GM12864 (cell line): ENCODE data around the gene SMYD5.
"Not testable (repeated sequence)": the region's sequence is repeated elsewhere in the genome, so short reads cannot be mapped to it uniquely, and the experiment has no call there.

Experiments used
- DNase-seq: peaks from one replicate; pipeline ENCODE4 v3.0.0-alpha.2; 2011; ENCODE audit warnings: low read depth
- H3K4me3 ChIP-seq: 2 replicates; pipeline ENCODE4 v1.5.1; 2011; ENCODE audit warnings: mild to moderate bottlenecking, low read depth, low read length, control low read depth
- TF ChIP-seq, protein P1 (sequence below): IDR thresholded peaks from 2 replicates; pipeline ENCODE4 v1.5.1; 2011; ENCODE audit warnings: low read depth, mild to moderate bottlenecking, moderate library complexity, low read length, control low read depth, inconsistent platforms; ENCODE audit errors: missing control alignments

The SMYD5 gene

DNA sequence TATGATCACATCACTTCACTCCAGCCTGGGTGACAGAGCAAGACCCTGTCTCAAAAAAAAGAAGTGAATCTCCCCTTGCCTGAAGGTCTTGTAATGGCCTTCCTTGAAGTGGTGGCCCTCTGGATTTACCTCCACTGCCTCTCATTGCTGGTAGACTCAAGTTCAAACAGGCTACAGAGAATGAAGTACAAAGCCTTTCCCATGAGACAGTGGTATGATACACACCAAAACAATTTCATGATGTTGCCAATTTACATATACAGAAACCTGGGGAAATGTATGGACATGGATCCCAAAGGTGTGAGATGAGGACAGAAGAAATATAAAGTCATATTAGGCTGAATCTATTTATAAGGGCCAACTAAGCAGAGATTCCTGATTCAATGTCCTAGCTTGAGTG lies 16.5 kb upstream of the SMYD5 start:
- DNase-seq: no peak
- TF ChIP-seq, protein P1, sequence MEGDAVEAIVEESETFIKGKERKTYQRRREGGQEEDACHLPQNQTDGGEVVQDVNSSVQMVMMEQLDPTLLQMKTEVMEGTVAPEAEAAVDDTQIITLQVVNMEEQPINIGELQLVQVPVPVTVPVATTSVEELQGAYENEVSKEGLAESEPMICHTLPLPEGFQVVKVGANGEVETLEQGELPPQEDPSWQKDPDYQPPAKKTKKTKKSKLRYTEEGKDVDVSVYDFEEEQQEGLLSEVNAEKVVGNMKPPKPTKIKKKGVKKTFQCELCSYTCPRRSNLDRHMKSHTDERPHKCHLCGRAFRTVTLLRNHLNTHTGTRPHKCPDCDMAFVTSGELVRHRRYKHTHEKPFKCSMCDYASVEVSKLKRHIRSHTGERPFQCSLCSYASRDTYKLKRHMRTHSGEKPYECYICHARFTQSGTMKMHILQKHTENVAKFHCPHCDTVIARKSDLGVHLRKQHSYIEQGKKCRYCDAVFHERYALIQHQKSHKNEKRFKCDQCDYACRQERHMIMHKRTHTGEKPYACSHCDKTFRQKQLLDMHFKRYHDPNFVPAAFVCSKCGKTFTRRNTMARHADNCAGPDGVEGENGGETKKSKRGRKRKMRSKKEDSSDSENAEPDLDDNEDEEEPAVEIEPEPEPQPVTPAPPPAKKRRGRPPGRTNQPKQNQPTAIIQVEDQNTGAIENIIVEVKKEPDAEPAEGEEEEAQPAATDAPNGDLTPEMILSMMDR: no peak
- H3K4me3 ChIP-seq: no peak overlapping the region

DNA sequence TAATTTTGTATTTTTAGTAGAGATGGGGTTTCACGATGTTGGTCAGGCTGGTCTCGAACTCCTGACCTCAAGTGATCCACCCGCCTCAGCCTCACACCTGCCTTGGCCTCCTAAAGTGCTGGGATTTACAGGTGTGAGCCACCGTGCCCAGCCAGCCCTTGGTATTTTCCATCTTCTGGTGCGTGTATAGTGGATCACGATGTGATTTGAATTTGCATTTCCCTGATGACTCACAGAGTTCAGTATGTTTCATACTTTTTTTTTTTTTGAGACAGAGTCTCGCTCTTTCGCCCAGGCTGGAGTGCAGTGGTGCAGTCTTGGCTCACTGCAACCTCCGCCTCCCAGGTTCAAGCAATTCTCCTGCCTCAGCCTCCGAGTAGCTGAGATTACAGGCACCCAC lies 13.8 kb upstream of the SMYD5 start:
- not testable (repeated sequence) for H3K4me3 ChIP-seq, DNase-seq

DNA sequence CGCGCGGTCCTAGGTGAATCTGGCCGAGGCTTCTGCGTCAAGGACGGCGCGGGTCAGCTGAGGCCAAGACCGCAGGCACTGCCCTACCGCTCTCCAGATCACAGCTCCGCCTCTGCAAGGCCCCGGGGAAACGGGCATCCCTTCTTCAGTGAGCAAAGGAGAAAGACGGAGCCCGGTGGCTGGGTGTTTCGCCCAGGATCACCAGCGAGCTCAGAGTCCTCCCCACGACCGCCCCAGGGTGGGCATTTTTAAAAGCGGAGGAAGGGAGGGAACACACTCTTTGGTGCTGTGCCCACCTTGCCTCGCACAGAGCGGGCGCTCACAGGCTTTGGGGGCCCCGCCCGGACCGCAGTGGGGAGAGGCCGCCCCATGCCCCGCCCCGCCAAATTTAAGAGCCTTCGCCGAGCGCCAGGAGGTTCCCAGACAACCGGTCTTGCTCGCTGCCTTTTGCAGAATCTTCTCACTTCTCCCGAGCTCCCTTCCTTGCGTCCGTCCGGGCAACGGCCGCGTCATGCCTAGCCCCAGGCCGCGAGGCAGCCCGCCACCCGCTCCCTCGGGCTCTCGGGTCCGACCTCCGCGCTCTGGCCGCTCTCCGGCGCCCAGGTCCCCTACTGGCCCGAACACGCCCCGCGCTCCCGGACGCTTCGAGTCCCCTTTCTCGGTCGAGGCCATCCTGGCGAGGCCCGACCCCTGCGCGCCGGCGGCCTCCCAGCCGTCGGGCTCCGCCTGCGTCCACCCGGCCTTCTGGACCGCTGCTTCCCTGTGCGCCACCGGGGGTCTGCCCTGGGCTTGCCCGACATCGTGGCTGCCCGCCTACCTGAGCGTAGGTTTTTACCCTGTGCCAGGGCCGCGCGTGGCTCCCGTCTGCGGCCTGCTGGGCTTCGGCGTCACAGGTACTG lies 11.6 kb upstream of the SMYD5 start, which contains the start of gene NOTO:
NOTO (plus strand) TSS at position 419 of the 899 bp plus-strand sequence; CDS start at position 512, 93 bp downstream.
- TF ChIP-seq, protein P1: no peak
- no peak within 1 kb of the TSS for H3K4me3 ChIP-seq
- DNase-seq: no peak

DNA sequence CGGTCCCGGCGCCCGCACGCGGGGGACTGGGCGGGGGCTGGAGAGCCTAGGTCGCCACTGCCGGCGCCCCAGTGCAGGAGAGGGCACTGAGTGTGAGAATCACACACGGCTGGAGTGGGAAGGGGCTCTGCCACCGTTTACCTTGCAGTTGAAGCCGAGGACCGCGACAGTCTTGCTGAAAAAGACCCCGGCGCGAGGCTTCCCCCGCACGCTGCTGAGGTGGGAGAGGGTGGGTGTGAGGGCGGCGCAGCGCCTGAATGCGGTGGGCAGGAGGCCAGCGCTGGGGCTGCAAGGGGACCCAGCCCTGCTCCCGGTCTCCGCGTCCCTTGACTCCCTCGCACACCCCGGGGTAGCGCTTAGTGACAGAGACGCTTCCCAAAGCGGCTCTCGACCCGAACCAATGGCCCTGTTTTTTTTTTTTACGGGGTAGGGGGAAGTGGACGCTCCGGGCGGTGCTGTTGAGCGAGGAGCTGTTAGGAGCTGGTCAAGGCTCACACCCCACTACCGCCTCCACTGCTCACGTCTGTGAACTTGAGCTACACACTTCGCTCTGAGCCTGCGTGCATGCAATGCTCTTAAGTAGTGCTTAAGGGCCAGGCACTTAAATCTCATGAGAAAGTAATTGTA lies 10.9 kb upstream of the SMYD5 start:
- TF ChIP-seq, protein P1: no peak
- DNase-seq: no peak
- H3K4me3 ChIP-seq: no peak overlapping the region

DNA sequence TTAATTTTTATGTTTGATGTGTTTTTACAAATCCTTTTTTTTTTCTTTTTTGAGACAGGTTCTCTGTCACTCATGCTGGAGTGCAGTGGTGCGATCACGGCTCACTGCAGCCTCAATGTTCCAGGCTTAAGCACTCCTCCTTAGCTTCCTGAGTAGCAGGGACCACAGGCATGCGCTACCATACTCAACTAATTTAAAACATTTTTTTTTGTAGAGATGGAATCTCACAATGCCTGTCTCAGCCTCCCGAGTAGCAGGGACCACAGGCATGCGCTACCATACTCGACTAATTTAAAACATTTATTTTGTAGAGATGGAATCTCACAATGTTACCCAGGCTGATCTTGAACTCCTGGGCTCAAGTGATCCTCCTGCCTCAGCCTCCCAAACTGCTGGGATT lies 8.4 kb upstream of the SMYD5 start:
- H3K4me3 ChIP-seq: no peak overlapping the region
- DNase-seq: no peak
- TF ChIP-seq, protein P1: no peak

DNA sequence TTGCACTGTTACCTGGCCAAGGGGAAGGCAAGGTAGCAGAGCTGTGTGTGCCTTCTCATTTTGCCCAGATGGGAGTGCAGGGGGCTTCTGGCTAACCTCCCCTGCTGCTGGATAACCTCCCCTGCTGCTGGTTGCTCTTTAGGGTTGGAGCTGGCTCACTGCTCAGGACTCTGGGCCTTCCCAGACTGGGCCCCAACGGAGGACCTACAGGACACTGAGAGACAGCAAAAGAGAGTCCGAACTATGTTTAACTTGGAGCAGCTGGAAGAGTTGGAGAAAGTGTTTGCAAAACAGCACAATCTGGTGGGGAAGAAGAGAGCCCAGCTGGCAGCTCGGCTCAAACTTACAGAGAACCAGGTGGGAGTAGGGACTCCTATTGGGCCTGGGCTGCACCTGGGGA lies 5.8 kb upstream of the SMYD5 start:
- TF ChIP-seq, protein P1: no peak
- DNase-seq: no peak
- no peak overlapping the region for H3K4me3 ChIP-seq

DNA sequence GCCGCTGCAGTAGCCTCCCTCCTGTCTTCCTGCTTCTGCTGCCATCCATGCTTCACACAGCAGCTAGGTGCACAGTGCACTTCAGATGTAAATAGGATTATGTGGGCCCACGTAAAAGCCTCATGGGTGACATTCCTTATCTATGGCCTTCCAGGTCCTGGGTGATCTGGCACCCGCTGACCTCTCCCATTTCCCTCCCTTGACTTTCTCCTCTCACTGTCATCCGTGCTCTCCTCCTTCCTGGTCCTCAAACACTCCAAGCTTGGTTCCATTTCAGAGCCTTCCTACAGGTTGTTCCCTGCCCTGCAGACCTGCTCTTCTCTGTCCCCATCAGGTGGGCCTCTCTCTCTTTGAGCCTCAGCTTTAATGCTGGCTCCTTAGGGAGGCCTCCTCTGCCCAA lies 4.0 kb upstream of the SMYD5 start:
- no peak for DNase-seq
- TF ChIP-seq, protein P1: no peak
- H3K4me3 ChIP-seq: no peak overlapping the region
